HG03521 (cell line): ENCODE data around the gene WSCD1.

Experiments
- ATAC-seq: cut with Tn5 transposase; IDR thresholded peaks from one replicate; pipeline ENCODE4 v1.9.1; 2021; ENCODE audit warnings: mild to moderate bottlenecking, moderate library complexity; ENCODE audit not compliant: unreplicated experiment

Gene WSCD1

DNA sequence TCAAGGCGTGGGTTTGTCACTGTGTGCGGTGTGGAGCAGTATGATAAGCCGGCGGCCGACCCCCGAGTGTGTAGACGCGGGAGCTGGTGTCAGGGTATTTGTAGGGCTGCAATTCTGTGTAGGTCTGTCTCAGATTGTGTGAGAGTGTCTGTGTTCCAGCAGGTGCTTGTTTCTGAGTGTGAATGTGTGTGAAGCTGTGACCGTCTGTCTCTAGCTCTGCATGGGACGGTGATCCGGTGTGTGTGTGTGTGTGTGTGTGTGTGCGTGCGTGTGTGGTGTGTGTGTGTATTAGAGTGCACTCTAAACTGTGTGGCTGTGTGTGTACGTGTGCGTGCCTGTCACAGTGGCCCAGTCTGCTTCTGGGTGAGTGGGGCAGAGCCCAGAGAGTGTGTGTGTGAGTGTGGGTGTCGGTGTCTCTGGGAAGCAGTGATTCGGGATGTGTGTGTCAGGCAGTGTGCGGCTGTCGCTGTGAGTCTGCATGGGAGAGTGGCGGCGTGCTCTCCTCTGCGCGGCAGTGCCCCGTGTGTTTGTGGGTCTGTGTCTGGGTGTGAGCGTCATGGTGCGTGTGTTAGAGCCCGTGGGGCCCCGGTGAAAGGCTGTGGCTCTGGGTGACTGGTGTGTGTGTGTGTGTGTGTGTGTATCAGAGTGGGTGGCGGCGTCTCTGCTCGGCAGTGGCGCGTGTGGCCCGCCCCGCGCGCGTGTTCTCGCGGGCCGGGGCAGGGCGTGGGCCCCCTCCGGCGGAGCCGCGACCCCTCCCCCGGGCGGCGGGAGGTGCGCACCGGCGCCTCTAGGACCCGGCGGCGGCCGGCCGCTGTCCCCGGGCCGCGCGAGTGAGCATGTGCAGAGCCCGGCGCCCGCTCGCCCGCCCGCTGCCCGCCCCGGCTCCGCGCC, at the start of gene WSCD1:
WSCD1 (plus strand) TSS at position 841 of the 891 bp plus-strand sequence. CDS start 10,280 bp downstream, outside the sequence.
- ATAC-seq: no peak

GRCh38 chr17:6021011-6021400, 49.2 kb upstream of the WSCD1 start:
- ATAC-seq: no peak

DNA sequence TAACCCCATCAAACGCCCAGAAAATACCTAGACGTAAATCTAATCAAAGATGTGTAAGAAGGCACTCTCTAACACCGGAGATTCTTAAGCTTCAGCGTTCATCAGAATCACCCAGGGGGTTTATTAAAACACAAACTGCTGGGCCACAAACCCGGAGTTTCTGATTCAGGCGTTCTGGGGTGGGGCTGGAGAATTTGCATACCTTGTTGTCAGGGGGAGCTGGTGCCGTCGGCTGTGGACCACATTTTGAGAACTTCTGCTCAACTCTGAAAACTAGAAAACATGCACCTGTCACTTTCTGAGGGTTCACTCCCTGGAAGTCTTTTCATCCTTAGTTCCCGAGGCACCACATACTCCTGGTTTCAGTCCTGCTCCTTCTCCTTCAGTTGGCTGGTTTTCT, 48.6 kb upstream of the WSCD1 start:
- ATAC-seq: no peak

- no peak for ATAC-seq
Observed at GRCh38 chr17:6023036-6023831, 46.9 kb upstream of the WSCD1 start.

DNA sequence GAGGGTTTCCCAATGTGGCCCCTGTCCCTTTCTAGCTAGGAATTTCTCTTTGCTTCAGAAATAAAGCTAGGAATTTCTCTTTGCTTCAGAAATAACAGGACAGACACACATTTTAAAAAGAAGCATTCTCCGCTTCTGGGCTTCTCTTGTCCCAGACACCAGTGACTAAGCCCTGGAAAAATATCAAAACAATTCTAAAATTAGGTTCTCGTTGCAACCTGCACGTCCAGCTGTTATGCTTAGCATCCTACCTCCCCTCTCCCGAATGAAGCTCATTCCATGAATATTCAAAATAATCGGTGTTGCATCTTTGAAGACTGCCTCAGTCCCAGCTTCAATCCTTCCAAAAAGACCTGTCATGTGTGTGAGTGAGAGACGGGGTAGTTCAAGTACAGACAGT, 45.6 kb upstream of the WSCD1 start:
- no peak for ATAC-seq

DNA sequence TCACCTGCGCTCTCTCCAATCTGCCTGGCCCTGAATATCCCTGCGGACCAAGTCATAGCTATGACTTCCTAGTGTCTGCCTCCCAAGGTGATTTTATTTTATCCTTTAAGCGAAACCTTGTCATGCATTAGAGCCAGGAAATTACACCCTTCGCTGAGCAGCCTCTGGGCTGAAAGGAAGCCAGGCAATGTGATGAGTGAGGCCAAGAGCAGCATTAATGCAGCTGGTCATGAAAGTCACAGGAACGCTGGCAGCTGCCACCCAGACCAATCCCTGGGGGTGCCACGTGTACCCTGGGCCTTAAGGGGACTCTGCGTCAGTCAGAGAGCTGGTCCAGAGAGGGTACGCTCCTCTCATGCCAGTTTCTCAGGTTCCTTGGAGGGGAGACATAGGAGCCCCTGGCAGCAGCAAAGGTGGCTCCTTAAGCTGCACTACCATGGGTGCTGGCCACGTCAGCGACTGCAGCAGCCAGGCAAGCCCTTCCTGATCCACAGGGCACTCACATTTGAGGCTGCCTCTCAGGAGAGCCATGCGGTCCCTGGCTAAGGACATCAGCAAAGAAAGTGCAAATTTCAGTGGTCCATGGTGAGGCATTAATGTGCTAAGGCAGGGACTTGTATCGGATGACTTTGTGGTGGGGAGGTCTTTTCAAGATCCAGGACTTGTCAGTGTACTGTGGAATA, 42.7 kb upstream of the WSCD1 start:
- ATAC-seq: no peak

DNA sequence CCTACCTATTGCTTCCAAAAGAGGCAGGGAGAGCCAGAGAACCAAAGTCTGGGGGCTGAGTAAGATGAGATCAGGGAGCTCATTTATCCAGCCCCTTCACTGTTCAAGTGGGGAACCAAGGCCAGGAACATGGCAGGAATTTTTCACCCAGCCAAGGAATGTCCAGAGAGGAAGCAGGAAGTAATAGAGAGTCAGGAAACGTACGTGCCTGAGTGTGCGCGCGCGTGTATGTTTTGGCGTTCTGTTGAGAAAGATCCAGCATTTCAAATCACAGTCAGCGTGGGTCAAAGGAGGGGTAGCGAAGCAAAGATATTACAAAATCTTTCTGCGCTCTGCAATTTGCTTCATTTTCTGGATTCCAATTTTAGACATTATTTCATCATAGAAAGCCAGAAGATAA, 41.9 kb upstream of the WSCD1 start:
- ATAC-seq: no peak

DNA sequence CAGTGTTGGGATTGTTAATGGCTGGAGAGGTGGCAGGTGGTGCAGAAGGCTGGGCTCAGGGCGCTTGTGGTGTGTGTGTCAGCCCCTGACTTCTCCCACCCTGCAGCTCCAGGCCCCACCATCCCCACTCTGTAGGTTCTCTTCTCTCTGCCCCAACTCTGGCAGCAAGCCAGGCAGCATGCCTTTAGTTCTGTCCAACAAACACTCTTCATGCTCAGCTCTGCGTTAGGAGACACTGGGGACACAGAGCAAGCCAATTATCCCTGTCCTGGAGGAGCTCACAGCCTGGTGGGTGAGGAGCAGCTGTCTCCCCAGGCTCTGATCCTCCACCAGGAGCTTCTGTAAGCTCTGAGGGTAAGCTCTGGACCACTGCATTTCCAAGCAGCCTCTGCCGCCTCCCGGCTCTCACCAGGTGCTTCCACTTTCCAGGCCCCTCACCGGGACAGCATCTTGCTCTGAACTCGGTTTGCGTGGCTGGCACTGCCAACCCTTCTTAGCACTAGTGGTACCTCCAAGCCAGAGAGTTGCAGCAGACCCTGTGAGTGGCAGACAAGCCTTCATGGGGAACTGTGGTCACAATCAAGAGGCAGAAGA, 34.3 kb upstream of the WSCD1 start:
- no peak for ATAC-seq

- ATAC-seq: no peak
Observed at GRCh38 chr17:6040504-6040903, 29.7 kb upstream of the WSCD1 start.

DNA sequence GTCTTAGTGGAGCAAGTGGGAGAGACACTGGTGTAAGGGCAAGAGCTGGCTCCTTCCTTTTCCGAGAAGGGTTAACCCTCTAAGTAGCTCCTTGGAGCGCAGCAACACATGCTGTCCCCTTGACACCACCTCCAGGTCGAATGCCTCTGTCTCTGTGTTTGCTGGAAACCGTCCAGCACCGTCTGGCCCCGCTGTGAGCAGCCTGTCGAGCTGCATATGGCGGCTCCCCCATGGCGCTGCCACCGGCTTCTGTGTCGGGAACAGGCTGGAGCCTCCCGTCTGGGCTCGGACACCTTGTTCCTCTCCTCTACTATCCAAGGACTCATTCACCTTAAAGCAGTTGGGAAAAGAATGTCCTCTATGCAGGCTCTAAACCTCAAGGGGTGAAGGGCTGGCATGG, 28.9 kb upstream of the WSCD1 start:
- no peak for ATAC-seq

DNA sequence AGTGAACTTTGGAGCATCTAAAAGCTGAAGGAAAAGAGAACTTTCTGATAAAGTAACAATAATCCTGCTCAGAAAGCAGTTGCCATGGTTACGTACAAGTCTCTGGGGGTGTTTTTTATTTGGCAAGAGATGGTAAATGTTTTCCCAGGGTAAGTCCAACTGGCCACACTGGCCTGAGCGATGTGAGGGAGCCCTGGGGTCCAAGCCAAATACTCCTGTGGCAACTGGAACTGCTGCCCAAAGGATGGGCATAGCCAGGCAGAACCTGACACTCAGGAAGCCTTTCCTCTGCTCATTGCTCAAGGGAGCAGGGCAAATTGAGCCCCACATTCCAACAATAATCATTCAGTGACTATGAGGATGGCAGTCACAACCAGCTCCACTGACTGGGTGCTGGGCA, 26.8 kb upstream of the WSCD1 start:
- no peak for ATAC-seq

- ATAC-seq: no peak
Observed at GRCh38 chr17:6044261-6044660, 25.9 kb upstream of the WSCD1 start.

DNA sequence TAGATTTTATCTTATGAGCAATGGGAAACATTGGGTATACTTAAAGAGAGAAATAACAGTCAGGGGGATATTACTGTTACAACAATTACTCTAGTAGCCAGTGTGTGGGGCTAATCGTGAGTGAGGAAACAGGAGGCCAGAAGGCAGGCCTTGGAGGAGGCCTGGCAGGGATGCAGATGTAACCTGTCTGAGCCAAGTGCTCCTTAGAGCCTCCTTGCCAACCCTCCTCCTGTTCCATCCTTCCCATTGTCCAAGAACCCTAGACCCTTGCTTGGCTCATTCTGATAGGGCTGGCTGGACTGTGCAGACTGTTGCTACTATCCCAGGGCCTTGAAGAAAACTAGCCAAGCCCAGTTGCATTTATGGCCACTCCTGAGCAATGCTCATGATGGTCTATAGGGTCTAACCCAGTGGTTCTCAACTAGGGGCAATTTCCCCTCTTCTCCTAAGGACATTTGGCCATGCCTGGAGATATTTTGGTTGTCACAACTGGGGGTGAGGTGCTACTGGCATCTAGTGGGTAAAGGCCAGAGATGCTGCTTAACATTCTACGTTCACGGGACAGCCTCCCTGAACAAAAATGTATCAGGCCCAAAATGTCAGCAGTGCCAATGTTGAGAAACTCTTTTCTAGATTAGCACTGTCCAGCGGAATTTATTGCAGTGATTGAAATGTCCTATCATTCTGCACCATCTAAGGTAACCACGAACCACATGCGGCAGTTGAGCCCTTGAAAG, 24.4 kb upstream of the WSCD1 start:
- ATAC-seq: no peak

DNA sequence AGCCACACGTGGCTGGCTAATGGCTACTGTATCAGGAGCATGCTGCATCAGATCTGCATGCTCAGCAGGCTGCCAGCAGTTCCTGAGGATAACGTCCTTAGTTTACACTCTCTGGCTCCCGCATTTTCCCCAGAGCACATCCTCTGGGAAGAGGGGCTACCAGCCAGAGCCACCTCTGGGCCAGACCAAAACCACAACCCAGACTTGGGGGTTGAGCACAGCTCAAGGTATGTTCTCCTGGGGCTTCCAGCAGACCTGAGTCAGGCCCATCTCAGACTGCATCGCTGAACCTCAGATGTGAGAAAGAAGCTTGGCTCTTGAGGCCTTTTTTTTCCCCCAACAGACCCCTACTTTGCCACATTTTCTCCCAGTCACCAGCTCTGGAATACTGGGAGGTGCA, 23.7 kb upstream of the WSCD1 start:
- ATAC-seq: no peak

DNA sequence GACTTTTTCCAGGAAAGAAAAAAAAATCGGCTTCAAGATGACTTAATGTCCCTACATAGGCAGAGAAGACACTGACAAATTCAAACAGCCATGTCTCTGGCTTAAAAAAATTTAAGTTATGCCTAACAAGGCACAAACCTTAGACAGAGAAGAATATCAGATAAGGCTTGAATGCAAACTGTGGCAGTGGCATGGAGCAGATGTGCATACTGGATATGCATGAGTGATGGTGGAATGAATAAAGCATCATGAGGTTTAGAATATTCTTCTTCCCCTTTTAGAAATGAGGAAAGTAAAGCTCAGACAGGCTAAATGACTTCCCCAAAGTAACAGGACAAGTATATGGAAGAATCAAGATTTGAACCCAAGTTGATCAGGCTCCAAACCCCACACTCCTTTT, 23.2 kb upstream of the WSCD1 start:
- no peak for ATAC-seq

DNA sequence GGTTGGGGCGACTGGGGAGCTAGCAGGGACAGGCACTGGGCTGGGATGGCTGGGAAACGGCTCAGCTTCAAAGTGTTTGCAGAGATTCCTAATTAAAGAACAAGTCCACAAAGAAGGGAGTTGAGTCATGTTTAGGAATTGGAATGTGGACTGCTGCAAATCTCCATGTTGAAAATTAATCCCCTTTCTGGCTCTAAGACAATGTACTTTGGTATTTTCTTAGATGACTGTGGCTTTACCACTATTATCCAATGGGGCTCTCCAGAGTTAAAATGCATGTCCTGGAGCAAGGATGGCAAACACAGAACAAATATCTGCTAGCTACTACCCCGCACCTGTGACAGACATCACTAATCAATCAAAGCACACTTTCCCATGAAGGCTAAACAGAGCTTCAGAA, 22.2 kb upstream of the WSCD1 start:
- ATAC-seq: no peak

DNA sequence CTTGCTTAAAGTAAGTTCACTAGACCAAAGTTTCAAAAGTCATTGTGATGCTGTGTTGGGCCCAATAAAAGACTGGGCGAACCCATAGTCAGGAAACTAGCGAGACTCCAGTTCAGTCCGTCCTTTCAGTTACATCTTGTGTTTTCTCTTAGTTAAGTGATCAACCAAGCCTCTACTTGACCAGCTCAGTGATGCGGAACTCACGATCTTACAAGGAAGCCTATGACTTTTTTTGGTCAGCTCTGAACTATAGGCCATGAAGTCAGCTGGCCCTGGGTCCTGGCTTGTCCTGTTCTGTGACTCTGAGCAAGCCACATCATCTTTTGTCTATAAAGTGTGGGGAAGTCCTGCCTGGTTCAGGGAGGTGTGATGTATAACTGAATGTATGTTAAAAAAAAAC, 21.7 kb upstream of the WSCD1 start:
- no peak for ATAC-seq

DNA sequence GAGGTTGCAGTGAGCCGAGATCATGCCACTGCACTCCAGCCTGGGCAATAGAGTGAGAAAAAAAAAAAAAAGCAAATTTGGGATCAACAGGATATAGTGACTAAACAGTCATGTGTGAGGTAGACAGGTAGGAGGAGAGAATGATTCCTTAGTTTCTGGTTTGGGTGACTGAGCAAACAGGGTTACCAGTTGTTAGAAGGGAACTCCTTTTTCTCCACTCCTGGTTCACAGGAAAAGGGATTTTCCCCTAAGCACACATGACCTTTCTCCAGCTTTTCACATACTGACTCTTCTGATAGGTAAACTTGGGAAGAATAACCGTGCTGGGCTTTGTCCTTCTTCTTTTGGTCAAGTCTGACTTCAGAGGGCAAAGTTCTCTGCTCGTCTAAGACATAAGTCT, 17.3 kb upstream of the WSCD1 start:
- ATAC-seq: no peak

DNA sequence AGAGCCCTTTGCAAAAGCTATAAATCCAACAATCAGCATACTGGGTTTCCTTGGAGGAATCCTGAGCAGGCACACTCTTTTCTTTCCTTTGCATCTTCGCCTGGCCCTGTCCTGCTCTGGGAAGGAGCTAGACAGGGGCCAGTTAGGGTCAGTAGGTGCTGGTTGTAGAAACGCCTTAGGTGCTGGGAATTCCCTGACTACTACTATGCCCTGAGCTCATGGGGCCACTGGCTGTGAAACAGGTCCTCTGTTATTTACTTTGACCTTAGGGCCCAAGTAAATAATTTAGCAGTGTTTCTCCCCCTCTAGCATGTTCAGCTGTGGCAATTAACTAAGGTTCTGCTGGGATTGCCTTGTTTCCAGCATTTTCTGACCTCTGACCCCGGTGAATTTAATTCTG, 15.8 kb upstream of the WSCD1 start:
- no peak for ATAC-seq

DNA sequence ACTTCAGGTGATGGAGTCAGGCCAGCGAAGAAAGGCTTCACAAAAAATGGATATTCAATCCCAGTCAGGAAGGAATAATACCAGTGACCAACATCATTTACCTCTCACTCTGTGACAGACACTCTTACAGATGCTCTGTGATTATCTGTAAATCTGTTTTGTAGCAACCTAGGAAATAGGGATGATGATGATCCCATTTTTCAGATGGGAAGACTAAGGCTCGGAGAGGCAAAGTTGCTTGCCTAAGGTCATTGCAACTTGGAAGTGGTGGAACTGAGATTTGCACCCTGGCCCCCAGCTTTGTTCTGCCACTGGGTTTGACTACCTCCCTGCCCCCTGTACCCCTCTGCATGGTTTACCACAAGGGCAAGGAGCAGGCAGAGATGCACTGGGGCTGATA, 14.1 kb upstream of the WSCD1 start:
- no peak for ATAC-seq

DNA sequence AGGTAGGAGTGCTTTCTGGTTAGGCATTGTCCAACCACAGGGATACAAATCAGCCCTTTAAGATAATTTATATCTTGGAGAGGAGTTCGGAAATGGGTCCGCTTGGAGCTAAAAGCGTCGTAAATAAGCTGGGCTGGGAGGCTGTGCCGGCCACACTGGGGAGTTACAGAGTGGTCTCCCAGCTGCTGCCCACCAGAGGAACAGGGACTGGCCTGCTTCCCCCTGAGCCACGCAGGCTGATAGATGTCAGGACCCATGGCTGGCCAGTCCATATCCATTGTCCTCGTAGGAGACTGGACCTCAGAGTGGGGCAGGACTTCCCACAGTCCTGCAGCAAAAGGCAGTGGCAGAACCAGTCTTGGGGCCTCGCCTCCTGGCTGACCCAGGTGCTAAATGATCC, 12.6 kb upstream of the WSCD1 start:
- ATAC-seq: no peak
